K562 (cell line): ENCODE data around the gene VDR.

Source experiments
- HDGF ChIP-seq: fragments of 450-650 bp; IDR thresholded peaks from 2 replicates; pipeline ENCODE4 v1.6.1; 2016
- POLR2A ChIP-seq: fragments of 450-650 bp; conservative IDR thresholded peaks from 2 replicates; pipeline ENCODE4 v1.6.1; 2016
- POU5F1 ChIP-seq: fragments of 150-350 bp; IDR thresholded peaks from 2 replicates; pipeline ENCODE4 v1.6.1; 2014; ENCODE audit warnings: borderline replicate concordance, low read length, low read depth, mild to moderate bottlenecking; ENCODE audit not compliant: partially characterized antibody
- RCOR1 ChIP-seq, 2 experiments: IDR thresholded peaks; 2 replicates each; pipeline ENCODE4 v1.6.1; 2012; ENCODE audit warnings: low read depth in 2 of 2, low read length in 2 of 2, borderline replicate concordance in 1 of 2, improper control_type of control experiment in 1 of 2
- SIN3A ChIP-seq, 2 experiments: fragments of 150-350 bp in 1 of 2; IDR thresholded peaks; 2 replicates each; pipeline ENCODE4 v1.6.1; 2011 to 2016; ENCODE audit warnings: borderline replicate concordance in 2 of 2, low read depth in 2 of 2, low read length in 2 of 2, mild to moderate bottlenecking in 2 of 2, moderate library complexity in 2 of 2; ENCODE audit not compliant: control insufficient read depth in 1 of 2
- SMAD3 ChIP-seq: fragments of 450-650 bp; formaldehyde crosslinking; conservative IDR thresholded peaks from 2 replicates; pipeline ENCODE4 v1.4.0; 2020; ENCODE audit warnings: mild to moderate bottlenecking
- TF ChIP-seq, protein P1 (sequence below): conservative IDR thresholded peaks from 2 replicates; pipeline ENCODE4 v1.6.1; 2011; ENCODE audit warnings: low read depth, mild to moderate bottlenecking, low read length; ENCODE audit not compliant: control insufficient read depth
- TF ChIP-seq, protein P2 (sequence below), 3 experiments: IDR thresholded peaks in 2 of 3; conservative IDR thresholded peaks in 1 of 3; 2 replicates each; pipeline ENCODE4 v1.5.1; 2011 to 2012; ENCODE audit warnings: low read length in 3 of 3, mild to moderate bottlenecking in 3 of 3, control low read depth in 2 of 3, improper control_type of control experiment in 1 of 3, inconsistent platforms in 1 of 3, low read depth in 1 of 3, mixed read lengths in 1 of 3, moderate library complexity in 1 of 3; ENCODE audit not compliant: insufficient read depth in 2 of 3
- TF ChIP-seq, protein P3 (sequence below): sonication (generic); formaldehyde crosslinking; IDR thresholded peaks from 2 replicates; pipeline ENCODE4 v1.8.1; 2022; ENCODE audit warnings: missing genetic modification reagents
- TF ChIP-seq, protein P4 (sequence below): fragments of 250-450 bp; sonication (Bioruptor Pico); IDR thresholded peaks from 2 replicates; pipeline ENCODE4 v1.4.0; 2020; ENCODE audit warnings: mild to moderate bottlenecking, moderate library complexity, borderline replicate concordance

DNA sequence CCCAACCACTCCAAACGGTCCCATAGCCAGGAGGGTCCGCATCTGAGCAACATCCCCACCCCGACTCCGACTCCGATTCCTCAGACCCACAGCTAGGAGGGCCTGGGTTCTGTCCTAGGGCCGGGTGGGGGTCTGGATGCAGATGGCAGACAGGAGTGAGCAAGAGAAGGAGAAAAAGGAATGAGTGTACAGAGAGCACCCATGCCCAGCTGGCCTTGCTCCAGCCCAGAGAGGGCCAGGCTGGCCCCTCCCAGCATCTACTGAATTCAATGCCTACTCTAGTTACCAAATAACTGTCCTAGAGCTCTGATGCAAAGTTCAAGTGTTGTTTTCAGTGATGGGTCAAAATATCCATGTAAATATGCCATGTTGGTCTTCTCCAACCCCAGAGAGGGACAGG, 40.8 kb downstream of the VDR start:
- TF ChIP-seq HDGF (no peak), POLR2A (no peak), SMAD3 (no peak), POU5F1 (no peak), SIN3A (IDR thresholded peaks at IDR 0.05; ENCODE audit: borderline replicate concordance in 2 of 2, control insufficient read depth in 1 of 2, low read depth in 2 of 2, low read length in 2 of 2) (no peak), RCOR1 (IDR thresholded peaks at IDR 0.05; ENCODE audit: borderline replicate concordance in 1 of 2, low read depth in 2 of 2, low read length in 2 of 2) (no peak)
- TF ChIP-seq, protein P1, sequence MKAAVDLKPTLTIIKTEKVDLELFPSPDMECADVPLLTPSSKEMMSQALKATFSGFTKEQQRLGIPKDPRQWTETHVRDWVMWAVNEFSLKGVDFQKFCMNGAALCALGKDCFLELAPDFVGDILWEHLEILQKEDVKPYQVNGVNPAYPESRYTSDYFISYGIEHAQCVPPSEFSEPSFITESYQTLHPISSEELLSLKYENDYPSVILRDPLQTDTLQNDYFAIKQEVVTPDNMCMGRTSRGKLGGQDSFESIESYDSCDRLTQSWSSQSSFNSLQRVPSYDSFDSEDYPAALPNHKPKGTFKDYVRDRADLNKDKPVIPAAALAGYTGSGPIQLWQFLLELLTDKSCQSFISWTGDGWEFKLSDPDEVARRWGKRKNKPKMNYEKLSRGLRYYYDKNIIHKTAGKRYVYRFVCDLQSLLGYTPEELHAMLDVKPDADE: no peak
- TF ChIP-seq, protein P2, sequence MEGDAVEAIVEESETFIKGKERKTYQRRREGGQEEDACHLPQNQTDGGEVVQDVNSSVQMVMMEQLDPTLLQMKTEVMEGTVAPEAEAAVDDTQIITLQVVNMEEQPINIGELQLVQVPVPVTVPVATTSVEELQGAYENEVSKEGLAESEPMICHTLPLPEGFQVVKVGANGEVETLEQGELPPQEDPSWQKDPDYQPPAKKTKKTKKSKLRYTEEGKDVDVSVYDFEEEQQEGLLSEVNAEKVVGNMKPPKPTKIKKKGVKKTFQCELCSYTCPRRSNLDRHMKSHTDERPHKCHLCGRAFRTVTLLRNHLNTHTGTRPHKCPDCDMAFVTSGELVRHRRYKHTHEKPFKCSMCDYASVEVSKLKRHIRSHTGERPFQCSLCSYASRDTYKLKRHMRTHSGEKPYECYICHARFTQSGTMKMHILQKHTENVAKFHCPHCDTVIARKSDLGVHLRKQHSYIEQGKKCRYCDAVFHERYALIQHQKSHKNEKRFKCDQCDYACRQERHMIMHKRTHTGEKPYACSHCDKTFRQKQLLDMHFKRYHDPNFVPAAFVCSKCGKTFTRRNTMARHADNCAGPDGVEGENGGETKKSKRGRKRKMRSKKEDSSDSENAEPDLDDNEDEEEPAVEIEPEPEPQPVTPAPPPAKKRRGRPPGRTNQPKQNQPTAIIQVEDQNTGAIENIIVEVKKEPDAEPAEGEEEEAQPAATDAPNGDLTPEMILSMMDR (IDR thresholded peaks at IDR 0.05 in 2 of 3, conservative IDR thresholded peaks at IDR 0.05 in 1 of 3; ENCODE audit: insufficient read depth in 2 of 3, low read depth in 1 of 3, low read length in 3 of 3): no peak
- TF ChIP-seq, protein P3, sequence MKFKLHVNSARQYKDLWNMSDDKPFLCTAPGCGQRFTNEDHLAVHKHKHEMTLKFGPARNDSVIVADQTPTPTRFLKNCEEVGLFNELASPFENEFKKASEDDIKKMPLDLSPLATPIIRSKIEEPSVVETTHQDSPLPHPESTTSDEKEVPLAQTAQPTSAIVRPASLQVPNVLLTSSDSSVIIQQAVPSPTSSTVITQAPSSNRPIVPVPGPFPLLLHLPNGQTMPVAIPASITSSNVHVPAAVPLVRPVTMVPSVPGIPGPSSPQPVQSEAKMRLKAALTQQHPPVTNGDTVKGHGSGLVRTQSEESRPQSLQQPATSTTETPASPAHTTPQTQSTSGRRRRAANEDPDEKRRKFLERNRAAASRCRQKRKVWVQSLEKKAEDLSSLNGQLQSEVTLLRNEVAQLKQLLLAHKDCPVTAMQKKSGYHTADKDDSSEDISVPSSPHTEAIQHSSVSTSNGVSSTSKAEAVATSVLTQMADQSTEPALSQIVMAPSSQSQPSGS (CRISPR knock-in tag): no peak
- TF ChIP-seq, protein P4, sequence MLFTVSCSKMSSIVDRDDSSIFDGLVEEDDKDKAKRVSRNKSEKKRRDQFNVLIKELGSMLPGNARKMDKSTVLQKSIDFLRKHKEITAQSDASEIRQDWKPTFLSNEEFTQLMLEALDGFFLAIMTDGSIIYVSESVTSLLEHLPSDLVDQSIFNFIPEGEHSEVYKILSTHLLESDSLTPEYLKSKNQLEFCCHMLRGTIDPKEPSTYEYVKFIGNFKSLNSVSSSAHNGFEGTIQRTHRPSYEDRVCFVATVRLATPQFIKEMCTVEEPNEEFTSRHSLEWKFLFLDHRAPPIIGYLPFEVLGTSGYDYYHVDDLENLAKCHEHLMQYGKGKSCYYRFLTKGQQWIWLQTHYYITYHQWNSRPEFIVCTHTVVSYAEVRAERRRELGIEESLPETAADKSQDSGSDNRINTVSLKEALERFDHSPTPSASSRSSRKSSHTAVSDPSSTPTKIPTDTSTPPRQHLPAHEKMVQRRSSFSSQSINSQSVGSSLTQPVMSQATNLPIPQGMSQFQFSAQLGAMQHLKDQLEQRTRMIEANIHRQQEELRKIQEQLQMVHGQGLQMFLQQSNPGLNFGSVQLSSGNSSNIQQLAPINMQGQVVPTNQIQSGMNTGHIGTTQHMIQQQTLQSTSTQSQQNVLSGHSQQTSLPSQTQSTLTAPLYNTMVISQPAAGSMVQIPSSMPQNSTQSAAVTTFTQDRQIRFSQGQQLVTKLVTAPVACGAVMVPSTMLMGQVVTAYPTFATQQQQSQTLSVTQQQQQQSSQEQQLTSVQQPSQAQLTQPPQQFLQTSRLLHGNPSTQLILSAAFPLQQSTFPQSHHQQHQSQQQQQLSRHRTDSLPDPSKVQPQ (CRISPR knock-in tag): no peak
